Measurements from ENCODE around the gene RAB40C. TPM values are rescaled to one million over a fixed set of nuclear protein-coding genes. Genes with fewer than 3 reads are reported as not detected.

Gene RAB40C
- total and polyA plus RNA-seq, 5 donors, result 10.9 to 13.4 (median 12.4) TPM

GRCh38 chr16:553601-554296 is 36.1 kb upstream of the RAB40C start:
- ATAC-seq (no peak), DNase-seq (no peak)
- Histone ChIP-seq H3K9me3 (ENCODE audit: control insufficient read depth, low read length) (no peaks in the 10 kb centered on the region), H3K4me1 (ENCODE audit: control insufficient read depth, insufficient read depth, low read length) (no peaks in the 10 kb centered on the region), H3K4me3 (ENCODE audit: low read length) (no peak overlapping the region), H3K27me3 (ENCODE audit: control insufficient read depth, insufficient read depth) (no peaks in the 10 kb centered on the region), H3K27ac (ENCODE audit: low read length) (no peak overlapping the region)
- 95% methylated on average over 33 of the region's 33 CpGs for WGBS
- intact Hi-C loops (cut with DNase I), result no loop called here

- 87% methylated on average over 11 of the region's 11 CpGs for WGBS
- intact Hi-C loops (cut with DNase I), result no loop called here
- no peak for ATAC-seq
- Histone ChIP-seq H3K27ac (ENCODE audit: low read length) (no peak overlapping the region), H3K4me3 (ENCODE audit: low read length) (no peak overlapping the region), H3K4me1 (ENCODE audit: control insufficient read depth, insufficient read depth, low read length) (no peaks in the 10 kb centered on the region), H3K9me3 (ENCODE audit: control insufficient read depth, low read length) (no peaks in the 10 kb centered on the region), H3K27me3 (ENCODE audit: control insufficient read depth, insufficient read depth) (no peaks in the 10 kb centered on the region)
- no peak for DNase-seq
Measured at GRCh38 chr16:554297-554621, 35.6 kb upstream of the RAB40C start.

- 84% methylated on average over 54 of the region's 54 CpGs for WGBS
- H3K4me1 ChIP-seq (ENCODE audit: control insufficient read depth, insufficient read depth, low read length), result no peaks in the 10 kb centered on the region
- no peaks in the 10 kb centered on the region for H3K9me3 ChIP-seq (ENCODE audit: control insufficient read depth, low read length)
- no peak for ATAC-seq
- no peak overlapping the region for H3K27ac ChIP-seq (ENCODE audit: low read length)
- H3K4me3 ChIP-seq (ENCODE audit: low read length), result no peak overlapping the region
- intact Hi-C loops (cut with DNase I), result no loop called here
- H3K27me3 ChIP-seq (ENCODE audit: control insufficient read depth, insufficient read depth), result no peaks in the 10 kb centered on the region
- no peak for DNase-seq
Measured at GRCh38 chr16:554640-555365, 35.1 kb upstream of the RAB40C start.

GRCh38 chr16:555528-556473 is 34.1 kb upstream of the RAB40C start:
- Histone ChIP-seq H3K4me1 (ENCODE audit: control insufficient read depth, insufficient read depth, low read length) (no peaks in the 10 kb centered on the region), H3K27me3 (ENCODE audit: control insufficient read depth, insufficient read depth) (no peaks in the 10 kb centered on the region)
- WGBS, result 76% methylated on average over 32 of the region's 32 CpGs

GRCh38 chr16:556474-557173 is 33.2 kb upstream of the RAB40C start:
- no peak overlapping the region for H3K4me3 ChIP-seq (ENCODE audit: low read length)
- intact Hi-C loops (cut with DNase I), result no loop called here
- WGBS, result 82% methylated on average over 32 of the region's 32 CpGs
- DNase-seq, result no peak
- no peaks in the 10 kb centered on the region for H3K9me3 ChIP-seq (ENCODE audit: control insufficient read depth, low read length)
- no peak overlapping the region for H3K27ac ChIP-seq (ENCODE audit: low read length)
- H3K4me1 ChIP-seq (ENCODE audit: control insufficient read depth, insufficient read depth, low read length), result no peaks in the 10 kb centered on the region
- ATAC-seq, result no peak
- H3K27me3 ChIP-seq (ENCODE audit: control insufficient read depth, insufficient read depth), result no peaks in the 10 kb centered on the region

More at GRCh38 chr16:555528-556473, 34.1 kb upstream of the RAB40C start:
- H3K9me3 ChIP-seq (ENCODE audit: control insufficient read depth, low read length), result no peaks in the 10 kb centered on the region
- intact Hi-C loops (cut with DNase I), result no loop called here
- DNase-seq, result no peak
- H3K27ac ChIP-seq (ENCODE audit: low read length), result no peak overlapping the region
- H3K4me3 ChIP-seq (ENCODE audit: low read length), result no peak overlapping the region
- ATAC-seq, result no peak

- Histone ChIP-seq H3K27me3 (ENCODE audit: control insufficient read depth, insufficient read depth) (no peaks in the 10 kb centered on the region), H3K4me3 (ENCODE audit: low read length) (no peak overlapping the region), H3K9me3 (ENCODE audit: control insufficient read depth, low read length) (no peaks in the 10 kb centered on the region), H3K27ac (ENCODE audit: low read length) (no peak overlapping the region), H3K4me1 (ENCODE audit: control insufficient read depth, insufficient read depth, low read length) (no peaks in the 10 kb centered on the region)
- 84% methylated on average over 23 of the region's 23 CpGs for WGBS
- no peak for DNase-seq
- intact Hi-C loops (cut with DNase I), result no loop called here
- no peak for ATAC-seq
Measured at GRCh38 chr16:557463-558297, 32.2 kb upstream of the RAB40C start.

- H3K27ac ChIP-seq (ENCODE audit: low read length), result no peak overlapping the region
- H3K27me3 ChIP-seq (ENCODE audit: control insufficient read depth, insufficient read depth), result no peaks in the 10 kb centered on the region
- intact Hi-C loops (cut with DNase I), result no loop called here
- 62% methylated on average over 22 of the region's 22 CpGs for WGBS
- ATAC-seq (no peak), DNase-seq (no peak)
- H3K9me3 ChIP-seq (ENCODE audit: control insufficient read depth, low read length), result no peaks in the 10 kb centered on the region
- no peaks in the 10 kb centered on the region for H3K4me1 ChIP-seq (ENCODE audit: control insufficient read depth, insufficient read depth, low read length)
- H3K4me3 ChIP-seq (ENCODE audit: low read length), result no peak overlapping the region
Measured at GRCh38 chr16:558298-559020, 31.4 kb upstream of the RAB40C start.

- Histone ChIP-seq H3K27ac (ENCODE audit: low read length) (no peak overlapping the region), H3K27me3 (ENCODE audit: control insufficient read depth, insufficient read depth) (no peaks in the 10 kb centered on the region), H3K9me3 (ENCODE audit: control insufficient read depth, low read length) (no peaks in the 10 kb centered on the region), H3K4me3 (ENCODE audit: low read length) (no peak overlapping the region), H3K4me1 (ENCODE audit: control insufficient read depth, insufficient read depth, low read length) (no peaks in the 10 kb centered on the region)
- 72% methylated on average over 15 of the region's 15 CpGs for WGBS
- intact Hi-C loops (cut with DNase I), result no loop called here
- DNase-seq, result no peak
- ATAC-seq, result no peak
Measured at GRCh38 chr16:559021-559380, 30.9 kb upstream of the RAB40C start.

- Histone ChIP-seq H3K27me3 (ENCODE audit: control insufficient read depth, insufficient read depth) (no peaks in the 10 kb centered on the region), H3K4me3 (ENCODE audit: low read length) (no peak overlapping the region), H3K4me1 (ENCODE audit: control insufficient read depth, insufficient read depth, low read length) (no peaks in the 10 kb centered on the region), H3K27ac (ENCODE audit: low read length) (no peak overlapping the region), H3K9me3 (ENCODE audit: control insufficient read depth, low read length) (no peaks in the 10 kb centered on the region)
- DNase-seq (no peak), ATAC-seq (no peak)
- intact Hi-C loops (cut with DNase I), result no loop called here
- 8% methylated on average over 62 of the region's 62 CpGs for WGBS
Measured at GRCh38 chr16:559411-560203, 30.3 kb upstream of the RAB40C start.

All from right cardiac atrium (tissue), 5 donors.